Ovary (tissue), 3 donors: Measurements from ENCODE around the gene B4GALNT2.

Experiments used
- CTCF ChIP-seq, 3 donors: fragments of 450-650 bp in 2 of 3; fragments of 200-600 bp in 1 of 3; IDR thresholded peaks; one replicate each; pipeline versions ENCODE4 v1.5.1 to v1.8.0; 2016 to 2022; ENCODE audit warnings: antibody characterized with exemption in 3 of 3, mild to moderate bottlenecking in 1 of 3
- EP300 ChIP-seq: sonication (generic); formaldehyde crosslinking; IDR thresholded peaks from one replicate; pipeline ENCODE4 v1.6.1; 2017; ENCODE audit warnings: antibody characterized with exemption
- POLR2A ChIP-seq: fragments of 450-650 bp; IDR thresholded peaks from one replicate; pipeline ENCODE4 v1.6.1; 2017; ENCODE audit warnings: antibody characterized with exemption, mild to moderate bottlenecking, moderate library complexity
- donor health status: DM: no; HTN: no; CAD: no.

GRCh38 chr17:49225554-49226236 lies 93.1 kb downstream of the B4GALNT2 start:
- TF ChIP-seq CTCF (IDR thresholded peaks at IDR 0.05), result no peak
- no peak for TF ChIP-seq POLR2A
- no peak for TF ChIP-seq EP300
